HUES48 (cell line): ENCODE measurements around the gene ZIK1.
A peak's percentile ranks its signal among the peaks of the same experiment; 100 is the strongest.

Experiments used
- H3K27ac ChIP-seq: one replicate; pipeline ENCODE4 v1.7.0; 2013; ENCODE audit warnings: low read depth, low read length, inconsistent platforms
- H3K27me3 ChIP-seq: 2 replicates; pipeline ENCODE4 v1.6.1; 2013; ENCODE audit warnings: mild to moderate bottlenecking, low read length; ENCODE audit not compliant: control insufficient read depth, insufficient read depth
- H3K36me3 ChIP-seq: 2 replicates; pipeline ENCODE4 v1.6.1; 2013; ENCODE audit warnings: low read length; ENCODE audit not compliant: control insufficient read depth, insufficient read depth
- H3K4me1 ChIP-seq: 2 replicates; pipeline ENCODE4 v1.6.1; 2013; ENCODE audit warnings: mild to moderate bottlenecking, low read length; ENCODE audit not compliant: control insufficient read depth, insufficient read depth
- H3K4me3 ChIP-seq: 2 replicates; pipeline ENCODE4 v1.5.1; 2013; ENCODE audit warnings: mild to moderate bottlenecking, low read depth, low read length
- H3K9ac ChIP-seq: 2 replicates; pipeline ENCODE4 v1.6.1; 2013; ENCODE audit warnings: mild to moderate bottlenecking, low read depth, low read length, moderate library complexity
- H3K9me3 ChIP-seq: 2 replicates; pipeline ENCODE4 v1.6.1; 2013; ENCODE audit warnings: low read length; ENCODE audit not compliant: control insufficient read depth, insufficient read depth

Gene ZIK1

DNA sequence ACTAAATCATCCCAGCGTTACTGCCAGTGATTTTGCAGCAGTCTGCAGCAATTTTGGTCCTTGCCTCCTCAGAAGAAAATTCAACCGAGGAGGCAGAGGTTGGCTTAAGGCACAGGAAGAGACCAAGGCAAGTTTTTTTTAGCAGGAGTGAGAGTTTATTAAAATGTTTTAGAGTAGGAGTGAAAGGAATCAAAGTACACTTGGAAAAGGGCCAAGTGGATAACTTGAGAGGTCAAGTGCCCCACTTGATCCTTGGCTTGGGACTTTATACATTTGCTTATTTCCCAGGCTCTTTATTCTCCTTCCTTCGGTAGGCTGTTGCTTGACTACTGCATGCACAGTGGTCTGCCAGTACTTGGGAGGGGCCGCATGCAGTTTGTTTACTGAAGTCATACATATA lies 27.2 kb downstream of the ZIK1 start:
- no peak overlapping the region for H3K9ac ChIP-seq
- H3K4me1 ChIP-seq, result 0 out of 2 replicates have a peak, but pooled peaks cover 2% of the 10 kb centered on the region
- H3K36me3 ChIP-seq, result peaks cover 32% of the 10 kb centered on the region
- H3K4me3 ChIP-seq, result no peak overlapping the region
- H3K27ac ChIP-seq, result no peak overlapping the region
- H3K27me3 ChIP-seq, result no peaks in the 10 kb centered on the region
- H3K9me3 ChIP-seq, result peaks cover 14% of the 10 kb centered on the region

DNA sequence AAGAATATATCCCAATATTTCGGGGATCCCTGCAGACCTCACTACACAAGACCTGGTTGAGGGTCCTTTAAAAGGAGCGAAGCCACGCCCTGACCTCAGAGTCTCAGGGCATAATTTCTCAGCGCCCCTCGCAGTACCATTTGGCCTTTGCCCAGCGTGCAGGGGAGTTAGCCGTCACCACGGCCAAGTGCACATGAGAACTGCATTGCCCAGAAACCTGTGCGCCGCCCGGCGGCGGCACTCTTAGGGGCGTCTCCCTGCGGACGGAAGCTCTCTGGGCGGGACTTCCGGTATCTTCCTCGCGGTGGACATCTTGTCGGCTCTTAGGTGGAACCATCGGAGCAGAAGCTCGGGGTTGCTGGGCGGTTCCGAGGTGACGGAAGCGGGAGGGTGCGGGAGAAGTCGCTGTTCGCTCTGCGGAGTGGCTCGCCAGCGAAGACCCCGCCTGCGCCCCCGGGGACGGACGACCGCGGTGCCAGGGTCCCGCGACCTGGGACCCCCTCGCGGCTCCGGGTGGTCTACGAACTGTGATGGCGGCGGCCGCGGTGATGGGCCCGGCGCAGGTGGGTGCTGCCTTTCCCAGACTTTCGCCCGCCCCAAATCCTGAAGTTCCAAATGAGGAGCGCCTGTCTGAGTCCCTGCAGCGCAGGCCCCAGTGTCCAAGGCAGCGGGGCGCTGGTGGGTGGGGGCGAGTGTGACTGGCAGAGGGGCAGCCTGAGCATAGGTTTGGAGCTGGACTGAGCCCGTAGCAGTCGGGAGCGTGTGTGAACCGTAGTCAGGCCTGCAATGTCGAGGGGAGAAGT lies 30.2 kb downstream of the ZIK1 start, which contains the start of gene ZNF134:
Gene ZNF134, plus strand, starts transcription at position 302 of the 803 bp plus-strand sequence. CDS start 5,227 bp downstream, outside the sequence.
- H3K9ac ChIP-seq, result peak within 1 kb of the TSS; percentile 89
- peak within 1 kb of the TSS; percentile 78 for H3K4me3 ChIP-seq
- H3K27me3 ChIP-seq, result no peaks in the 10 kb centered on the region
- H3K9me3 ChIP-seq, result peaks cover 45% of the 10 kb centered on the region
- peaks cover 42% of the 10 kb centered on the region for H3K36me3 ChIP-seq
- H3K27ac ChIP-seq, result peak within 1 kb of the TSS; percentile 65
- 0 out of 2 replicates have a peak, but pooled peaks cover 2% of the 10 kb centered on the region for H3K4me1 ChIP-seq

DNA sequence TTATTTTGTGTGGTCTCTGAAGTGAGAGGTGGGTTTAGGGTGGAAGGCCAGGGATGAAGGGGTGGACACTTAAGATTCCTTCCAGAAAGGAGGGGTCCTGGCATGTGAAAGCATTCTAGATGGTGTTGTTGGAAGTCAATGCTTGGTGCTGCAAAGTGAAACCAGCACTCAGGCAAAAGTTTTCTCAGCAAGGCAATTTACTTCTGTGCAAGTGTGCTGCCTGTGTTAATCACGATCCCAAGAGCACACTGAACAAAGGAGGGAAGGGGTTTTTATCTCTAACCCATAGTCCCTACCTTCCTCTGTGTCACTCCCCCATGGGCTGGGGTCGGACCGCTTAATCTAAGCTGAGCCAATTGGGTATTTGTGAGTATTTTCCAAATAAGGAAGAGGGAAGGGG lies 31.4 kb downstream of the ZIK1 start:
- H3K27me3 ChIP-seq, result no peaks in the 10 kb centered on the region
- H3K4me1 ChIP-seq, result 0 out of 2 replicates have a peak, but pooled peaks cover 2% of the 10 kb centered on the region
- H3K36me3 ChIP-seq, result peaks cover 55% of the 10 kb centered on the region
- H3K27ac ChIP-seq, result no peak overlapping the region
- H3K9me3 ChIP-seq, result peaks cover 57% of the 10 kb centered on the region
- H3K9ac ChIP-seq, result no peak overlapping the region
- peak overlapping the region; percentile 78 for H3K4me3 ChIP-seq

DNA sequence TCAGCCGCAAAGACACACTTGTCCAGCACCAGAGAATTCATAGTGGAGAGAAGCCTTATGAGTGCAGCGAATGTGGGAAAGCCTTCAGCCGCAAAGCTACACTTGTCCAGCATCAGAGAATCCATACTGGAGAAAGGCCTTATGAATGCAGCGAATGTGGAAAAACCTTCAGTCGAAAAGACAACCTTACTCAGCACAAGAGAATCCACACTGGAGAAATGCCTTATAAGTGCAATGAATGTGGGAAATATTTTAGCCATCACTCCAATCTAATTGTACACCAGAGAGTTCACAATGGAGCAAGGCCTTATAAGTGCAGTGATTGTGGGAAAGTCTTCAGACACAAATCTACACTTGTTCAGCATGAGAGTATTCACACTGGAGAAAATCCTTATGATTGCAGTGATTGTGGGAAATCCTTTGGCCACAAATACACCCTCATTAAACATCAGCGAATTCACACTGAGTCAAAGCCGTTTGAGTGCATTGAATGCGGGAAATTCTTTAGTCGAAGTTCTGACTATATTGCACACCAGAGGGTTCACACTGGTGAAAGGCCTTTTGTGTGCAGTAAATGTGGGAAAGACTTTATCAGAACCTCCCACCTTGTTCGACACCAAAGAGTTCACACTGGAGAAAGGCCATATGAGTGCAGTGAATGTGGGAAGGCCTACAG lies 36.9 kb downstream of the ZIK1 start:
- H3K27me3 ChIP-seq, result no peaks in the 10 kb centered on the region
- H3K27ac ChIP-seq, result no peak overlapping the region
- H3K4me1 ChIP-seq, result no peaks in the 10 kb centered on the region
- H3K36me3 ChIP-seq, result peaks cover 91% of the 10 kb centered on the region
- H3K9ac ChIP-seq, result no peak overlapping the region
- H3K4me3 ChIP-seq, result peak overlapping the region; percentile 5
- peaks cover 82% of the 10 kb centered on the region for H3K9me3 ChIP-seq

DNA sequence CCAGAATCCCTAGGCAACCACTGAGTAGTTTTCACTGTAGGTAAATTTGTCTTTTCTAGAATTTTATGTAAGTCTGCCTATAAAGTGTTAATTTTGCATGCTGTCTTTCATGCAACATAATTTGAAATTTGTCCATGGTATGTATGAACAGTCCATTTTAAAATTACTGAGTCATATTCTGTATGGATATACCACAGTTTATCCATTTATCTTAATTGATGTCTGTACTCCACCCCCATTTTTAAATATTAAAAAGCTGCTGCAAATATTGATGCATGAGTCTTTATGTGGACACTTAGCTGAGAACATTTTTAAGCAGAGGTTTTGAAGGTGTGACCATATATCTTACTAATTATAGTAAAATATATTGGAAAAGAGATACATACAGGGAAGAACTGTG lies 39.1 kb downstream of the ZIK1 start:
- peaks cover 59% of the 10 kb centered on the region for H3K9me3 ChIP-seq

DNA sequence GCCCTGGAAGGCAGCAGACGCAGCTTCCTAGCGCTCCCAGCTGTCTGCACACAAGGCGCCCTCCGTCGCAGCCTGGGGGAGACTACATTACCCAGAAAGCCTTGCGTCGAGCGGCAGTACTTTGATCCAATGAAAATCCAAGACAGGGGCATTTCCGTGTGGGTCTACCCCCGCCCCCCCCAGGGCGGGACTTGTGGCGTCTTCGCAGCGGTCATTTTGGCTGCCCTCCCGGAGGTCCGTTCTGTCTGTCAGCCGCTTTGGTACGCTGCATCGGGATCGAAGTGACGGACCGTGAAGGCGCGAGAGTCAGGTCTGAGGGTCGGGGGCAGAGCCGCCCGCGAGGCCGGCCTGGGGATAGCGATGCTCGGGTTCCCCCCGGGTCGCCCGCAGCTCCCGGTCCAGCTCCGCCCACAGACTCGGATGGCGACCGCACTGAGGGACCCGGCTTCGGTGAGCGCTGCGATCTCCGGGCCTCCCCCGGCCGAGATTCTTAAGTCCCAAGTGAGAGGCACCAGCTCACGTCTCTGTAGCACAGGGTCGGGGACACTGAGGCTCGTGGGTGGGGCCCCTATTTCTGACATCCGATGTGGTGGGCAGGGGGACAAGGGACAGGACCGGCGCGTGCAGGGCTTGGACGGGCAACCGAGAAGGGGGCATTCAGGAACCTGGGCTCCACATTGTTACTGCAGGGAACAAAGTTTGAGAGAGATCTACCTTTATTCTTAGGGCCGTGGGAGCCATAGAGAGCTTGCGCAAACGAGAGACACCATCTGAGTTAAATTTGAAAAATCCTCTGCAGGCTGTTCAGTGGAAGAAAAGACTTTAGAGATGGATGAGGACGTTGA lies 49.3 kb downstream of the ZIK1 start, which contains the start of gene ZNF211:
Gene ZNF211, plus strand, starts transcription at position 182 of the 845 bp plus-strand sequence. Its CDS starts 179 bp downstream, at position 361.
- H3K9me3 ChIP-seq, result peaks cover 10% of the 10 kb centered on the region; the same call in 1 of the 2 replicates
- no peaks in the 10 kb centered on the region for H3K4me1 ChIP-seq
- H3K27me3 ChIP-seq, result no peaks in the 10 kb centered on the region
- H3K9ac ChIP-seq, result peak within 1 kb of the TSS; percentile 49
- H3K36me3 ChIP-seq, result peaks cover 29% of the 10 kb centered on the region
- peak within 1 kb of the TSS; percentile 93 for H3K4me3 ChIP-seq
- H3K27ac ChIP-seq, result no peak within 1 kb of the TSS

More for the DNA sequence above, 39.1 kb downstream of the ZIK1 start:
- no peaks in the 10 kb centered on the region for H3K27me3 ChIP-seq
- H3K36me3 ChIP-seq, result peaks cover 68% of the 10 kb centered on the region
- no peaks in the 10 kb centered on the region for H3K4me1 ChIP-seq
- H3K27ac ChIP-seq, result no peak overlapping the region
- no peak overlapping the region for H3K9ac ChIP-seq
- H3K4me3 ChIP-seq, result no peak overlapping the region

DNA sequence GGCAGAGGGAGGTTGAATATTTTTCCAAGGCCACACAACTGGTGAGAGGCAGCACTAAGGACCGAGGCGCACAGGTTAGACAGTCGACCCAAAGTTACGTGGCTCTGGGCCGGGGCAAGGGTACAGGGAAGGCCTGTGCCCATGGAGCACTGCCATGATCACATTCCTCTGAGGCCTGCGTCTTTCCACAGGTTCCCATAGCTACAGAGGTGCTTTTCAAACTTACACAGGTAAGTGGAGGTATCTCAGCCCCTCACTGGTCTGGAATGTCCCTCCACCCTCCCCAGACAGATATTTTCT lies 49.8 kb downstream of the ZIK1 start:
- Histone ChIP-seq H3K4me1 (no peaks in the 10 kb centered on the region), H3K9me3 (peaks cover 10% of the 10 kb centered on the region; the same call in 1 of the 2 replicates), H3K27ac (no peak overlapping the region), H3K4me3 (peak overlapping the region; percentile 93), H3K9ac (no peak overlapping the region; the same call in 1 of the 2 replicates), H3K27me3 (no peaks in the 10 kb centered on the region), H3K36me3 (peaks cover 29% of the 10 kb centered on the region)

DNA sequence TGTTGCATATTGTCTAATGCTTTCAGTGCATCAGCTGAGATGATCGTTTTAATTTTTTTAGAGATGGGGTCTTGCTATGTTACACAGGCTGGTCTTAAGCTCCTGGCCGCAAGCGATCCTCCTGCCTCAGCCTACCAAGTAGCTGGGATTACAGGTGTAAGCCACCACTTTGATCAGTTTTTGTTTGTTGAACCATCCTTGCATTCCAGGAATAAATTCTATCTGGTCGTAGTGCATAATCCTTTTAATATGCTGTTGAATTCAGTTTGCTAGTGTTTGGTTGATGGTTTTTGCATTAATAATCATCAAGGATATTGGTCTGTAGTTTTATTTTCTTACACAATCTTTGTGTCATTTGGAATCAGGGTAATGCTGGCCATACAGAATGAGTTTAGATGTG lies 53.4 kb downstream of the ZIK1 start:
- H3K36me3 ChIP-seq, result peaks cover 58% of the 10 kb centered on the region
- no peak overlapping the region for H3K9ac ChIP-seq
- no peak overlapping the region for H3K27ac ChIP-seq
- no peaks in the 10 kb centered on the region for H3K4me1 ChIP-seq
- no peak overlapping the region for H3K4me3 ChIP-seq
- H3K27me3 ChIP-seq, result no peaks in the 10 kb centered on the region
- peaks cover 23% of the 10 kb centered on the region for H3K9me3 ChIP-seq

DNA sequence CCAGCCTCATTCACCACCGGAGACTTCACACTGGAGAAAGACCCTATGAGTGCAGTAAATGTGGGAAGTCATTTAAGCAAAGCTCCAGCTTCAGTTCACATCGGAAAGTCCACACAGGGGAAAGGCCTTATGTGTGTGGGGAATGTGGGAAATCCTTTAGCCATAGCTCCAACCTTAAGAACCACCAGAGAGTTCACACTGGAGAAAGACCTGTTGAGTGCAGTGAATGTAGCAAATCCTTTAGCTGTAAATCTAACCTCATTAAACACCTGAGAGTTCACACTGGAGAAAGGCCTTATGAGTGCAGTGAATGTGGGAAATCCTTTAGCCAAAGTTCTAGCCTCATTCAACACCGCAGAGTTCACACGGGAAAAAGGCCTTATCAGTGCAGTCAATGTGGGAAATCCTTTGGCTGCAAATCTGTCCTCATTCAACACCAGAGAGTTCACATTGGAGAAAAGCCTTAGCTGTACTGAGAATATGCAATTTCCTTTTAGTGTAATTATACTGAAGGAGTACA lies 57.8 kb downstream of the ZIK1 start:
- Histone ChIP-seq H3K27me3 (no peaks in the 10 kb centered on the region), H3K27ac (no peak overlapping the region), H3K9me3 (peaks cover 21% of the 10 kb centered on the region), H3K9ac (no peak overlapping the region), H3K4me1 (no peaks in the 10 kb centered on the region), H3K36me3 (peaks cover 41% of the 10 kb centered on the region), H3K4me3 (no peak overlapping the region)

DNA sequence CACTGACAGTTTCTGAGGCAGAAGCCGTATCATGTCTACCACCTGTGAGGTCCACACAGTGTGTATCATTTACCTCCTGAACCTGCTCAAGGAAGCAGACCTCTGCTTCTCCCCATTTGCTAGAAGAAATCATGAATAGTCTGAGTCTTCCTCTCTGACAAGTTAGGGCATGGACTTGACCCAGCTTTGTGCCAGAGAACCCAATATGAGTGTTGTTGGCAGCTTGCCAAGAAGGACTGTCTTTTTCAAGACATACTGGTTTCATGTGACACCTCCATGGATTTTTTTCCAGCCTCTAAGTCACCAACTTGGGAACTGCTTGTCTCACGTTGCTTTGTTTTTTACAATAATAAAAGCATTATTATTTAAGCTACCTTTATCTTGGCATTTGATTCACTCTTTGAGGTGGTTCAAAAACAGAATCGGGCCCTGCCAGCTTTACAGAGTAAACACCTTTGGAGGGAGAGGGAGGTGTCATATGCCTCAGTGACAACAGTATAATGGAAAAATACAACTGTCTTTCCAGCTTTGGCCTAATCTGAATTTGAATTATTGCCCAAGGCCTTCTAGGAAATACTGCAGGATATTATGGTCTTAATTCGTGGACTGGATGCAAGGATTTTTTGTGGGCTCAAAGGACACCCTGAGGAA lies 58.6 kb downstream of the ZIK1 start:
- Histone ChIP-seq H3K27me3 (no peaks in the 10 kb centered on the region), H3K9ac (no peak overlapping the region), H3K4me3 (no peak overlapping the region), H3K27ac (no peak overlapping the region), H3K36me3 (peaks cover 35% of the 10 kb centered on the region), H3K4me1 (no peaks in the 10 kb centered on the region), H3K9me3 (peaks cover 15% of the 10 kb centered on the region)
